GM18499 (cell line): ENCODE measurements around the gene CPNE7.
"Not testable (repeated sequence)": the region's sequence is repeated elsewhere in the genome, so short reads cannot be mapped to it uniquely, and the experiment has no call there.

Experiments
- ATAC-seq: cut with Tn5 transposase; IDR thresholded peaks from one replicate; pipeline ENCODE4 v1.9.1; 2021; ENCODE audit warnings: moderate number of reproducible peaks; ENCODE audit not compliant: insufficient read depth, unreplicated experiment

The CPNE7 gene

GRCh38 chr16:89564476-89565255, 10.9 kb upstream of the CPNE7 start:
- ATAC-seq, result no peak

- no peak for ATAC-seq
Measured at GRCh38 chr16:89565256-89565505, 10.4 kb upstream of the CPNE7 start.

- no peak for ATAC-seq
Measured at GRCh38 chr16:89565506-89566372, 9.8 kb upstream of the CPNE7 start.

- no peak for ATAC-seq
Measured at GRCh38 chr16:89567656-89568594, 7.6 kb upstream of the CPNE7 start.

GRCh38 chr16:89569506-89570341, 5.8 kb upstream of the CPNE7 start:
- no peak for ATAC-seq

- ATAC-seq, result no peak
Measured at GRCh38 chr16:89570342-89570923, 5.1 kb upstream of the CPNE7 start.

- ATAC-seq, result not testable (repeated sequence)
Measured at GRCh38 chr16:89570983-89571598, 4.5 kb upstream of the CPNE7 start.

- ATAC-seq, result no peak
Measured at GRCh38 chr16:89571636-89572035, 3.9 kb upstream of the CPNE7 start.

- no peak for ATAC-seq
Measured at GRCh38 chr16:89572073-89572484, 3.5 kb upstream of the CPNE7 start.

GRCh38 chr16:89572485-89573205, 2.9 kb upstream of the CPNE7 start:
- ATAC-seq, result no peak

- no peak for ATAC-seq
Measured at GRCh38 chr16:89573826-89574680, 1.5 kb upstream of the CPNE7 start.

GRCh38 chr16:89574681-89575246, 794 bp upstream of the CPNE7 start:
- no peak for ATAC-seq

- ATAC-seq, result no peak
Measured at GRCh38 chr16:89576153-89577054, 846 bp downstream of the CPNE7 start.

GRCh38 chr16:89577055-89577759, 1.6 kb downstream of the CPNE7 start:
- no peak for ATAC-seq

- no peak for ATAC-seq
Measured at GRCh38 chr16:89579351-89579750, 3.8 kb downstream of the CPNE7 start.
